Measurements from ENCODE around the gene PPIL1. TPM values are rescaled to one million over a fixed set of nuclear protein-coding genes. Genes with fewer than 3 reads are reported as not detected.

The PPIL1 gene
- total and polyA plus RNA-seq, 2 of the 13 experiments (the other 11 are each of a cell fraction or from before 2014, with no cell fraction given) = 74.2 to 144 TPM

- Histone ChIP-seq H2AFZ (ENCODE audit: low read length) (peak within 1 kb of the TSS; percentile 99), H3K4me3 (replicated peaks in 1 of 3; ENCODE audit: insufficient read depth in 1 of 3, low read depth in 2 of 3, low read length in 3 of 3) (peak within 1 kb of the TSS; percentile 77 to 82 (median 77)), H3K9me3 (ENCODE audit: low read length) (peaks cover 3% of the 10 kb centered on the region; the same call in 1 of the 2 replicates), H3K4me1 (ENCODE audit: insufficient read depth, low read length) (peaks cover 15% of the 10 kb centered on the region), H3K79me2 (ENCODE audit: insufficient read depth, low read length) (peaks cover 10% of the 10 kb centered on the region), H4K20me1 (ENCODE audit: insufficient read depth, low read length) (no peaks in the 10 kb centered on the region), H3K27ac (ENCODE audit: extremely low read length, insufficient read depth, low read length) (peak within 1 kb of the TSS; percentile 74), H3K27me3 (ENCODE audit: control insufficient read depth in 1 of 2, insufficient read depth in 2 of 2, low read length in 2 of 2) (no peaks in the 10 kb centered on the region; a peak in 2 of 5 replicates), H3K9ac (ENCODE audit: insufficient read depth, low read depth, low read length) (peak within 1 kb of the TSS; percentile 75), H3K4me2 (ENCODE audit: low read depth, low read length) (peak within 1 kb of the TSS; percentile 92), H3K36me3 (replicated peaks in 1 of 2; ENCODE audit: control insufficient read depth in 1 of 2, insufficient read depth in 2 of 2, low read length in 2 of 2) (no peaks in the 10 kb centered on the region)
- ATAC-seq = peak; percentile 99
- WGBS (ENCODE audit: low lambda C conversion rate) = 2% methylated on average over 26 of the region's 48 CpGs
- DNase-seq (ENCODE audit: low spot score) = peak; percentile 99
- TSS peak; percentile 68 for BruUV-seq (replicated peaks)
- ChIA-PET POLR2A (interaction anchor here (0.8 to 3.6 kb wide), 8 partner anchors 11 to 357 kb away, joined by 3 to 61 read pairs (median 4); partner anchors contain the start of genes MTCH1 and PPIL1), CTCF (ENCODE audit: low intra/inter-chr PET ratio, low total read pairs) (interaction anchor here (1.3 to 1.9 kb wide), 3 partner anchors 11 to 325 kb away, joined by 5 to 23 read pairs (median 9); partner anchors contain the start of gene PPIL1)
- in situ Hi-C loops (cut with HindIII; ENCODE audit: extremely low pct_ligation_motif_present, low pct_unique_long_range_greater_than_20kb) = loop anchor here (10.0 kb wide), 2 partner anchors 129 to 329 kb away; no protein-coding TSS in a partner anchor
- intact Hi-C loops (cut with micrococcal nuclease; ENCODE audit: unreplicated experiment) = loop anchor here (1.0 to 10.0 kb wide), 4 partner anchors 101 to 325 kb away; partner anchors contain the start of genes CDKN1A and MTCH1
- FAIRE-seq = peak; percentile 97
- TF ChIP-seq ARID5B (CRISPR knock-in tag; IDR thresholded peaks at IDR 0.05) = peak; percentile 88
- TF ChIP-seq TAF1 (CRISPR knock-in tag; IDR thresholded peaks at IDR 0.05) = peak; percentile 77
- TF ChIP-seq STAT5B (CRISPR knock-in tag; IDR thresholded peaks at IDR 0.05) = no peak; the same call in 1 of the 2 replicates
- TF ChIP-seq FOXC1 (CRISPR knock-in tag; IDR thresholded peaks at IDR 0.05; ENCODE audit: borderline replicate concordance) = peak; percentile 99
- TF ChIP-seq DPF2 (CRISPR knock-in tag; IDR thresholded peaks at IDR 0.05; ENCODE audit: borderline replicate concordance, low read depth) = no peak
- peak; percentile 86 for TF ChIP-seq MTA1 (CRISPR knock-in tag; IDR thresholded peaks at IDR 0.05; ENCODE audit: borderline replicate concordance)
- TF ChIP-seq BRCA1 (CRISPR knock-in tag; IDR thresholded peaks at IDR 0.05) = no peak
- TF ChIP-seq RORA (CRISPR knock-in tag; IDR thresholded peaks at IDR 0.05) = no peak
- TF ChIP-seq MAX (IDR thresholded peaks at IDR 0.05) = peak; percentile 95
- no peak; the same call in 1 of the 2 replicates for TF ChIP-seq ZNF30 (CRISPR knock-in tag; IDR thresholded peaks at IDR 0.05)
- no peak for TF ChIP-seq PAWR (CRISPR knock-in tag; IDR thresholded peaks at IDR 0.05; ENCODE audit: borderline replicate concordance)
- peak; percentile 22; the same call in 1 of the 2 replicates for TF ChIP-seq EED (CRISPR knock-in tag; IDR thresholded peaks at IDR 0.05)
- peak; percentile 87 for TF ChIP-seq ZKSCAN8 (CRISPR knock-in tag; IDR thresholded peaks at IDR 0.05; ENCODE audit: borderline replicate concordance)
- TF ChIP-seq ZNF841 (CRISPR knock-in tag; IDR thresholded peaks at IDR 0.05; ENCODE audit: borderline replicate concordance) = no peak
- 0 out of 2 replicates have a peak, but pooled peaks have one; percentile 43 for TF ChIP-seq IRF1 (CRISPR knock-in tag; IDR thresholded peaks at IDR 0.05; ENCODE audit: low read depth)
- TF ChIP-seq TBP (CRISPR knock-in tag; IDR thresholded peaks at IDR 0.05) = no peak
- TF ChIP-seq ZNF3 (CRISPR knock-in tag; IDR thresholded peaks at IDR 0.05) = no peak
- TF ChIP-seq HOXD1 (CRISPR knock-in tag; IDR thresholded peaks at IDR 0.05) = no peak; the same call in 1 of the 2 replicates
- 0 out of 2 replicates have a peak, but pooled peaks have one; percentile 76 for TF ChIP-seq NKX3-1 (CRISPR knock-in tag; IDR thresholded peaks at IDR 0.05)
Observed at GRCh38 chr6:36885461-36886401, 11.1 kb upstream of the PPIL1 start, which contains the start of gene C6orf89. Gene C6orf89, plus strand, starts transcription at chr6:36885952. Its CDS starts 13,493 bp downstream, at chr6:36899445.

Data from HepG2 (cell line).